ENCODE measurements around the gene UTY. TPM values are rescaled to one million over a fixed set of nuclear protein-coding genes. Genes with fewer than 3 reads are reported as not detected.

Gene UTY
- total and polyA plus RNA-seq, 2 experiments from 2014 or later: not detected

DNA sequence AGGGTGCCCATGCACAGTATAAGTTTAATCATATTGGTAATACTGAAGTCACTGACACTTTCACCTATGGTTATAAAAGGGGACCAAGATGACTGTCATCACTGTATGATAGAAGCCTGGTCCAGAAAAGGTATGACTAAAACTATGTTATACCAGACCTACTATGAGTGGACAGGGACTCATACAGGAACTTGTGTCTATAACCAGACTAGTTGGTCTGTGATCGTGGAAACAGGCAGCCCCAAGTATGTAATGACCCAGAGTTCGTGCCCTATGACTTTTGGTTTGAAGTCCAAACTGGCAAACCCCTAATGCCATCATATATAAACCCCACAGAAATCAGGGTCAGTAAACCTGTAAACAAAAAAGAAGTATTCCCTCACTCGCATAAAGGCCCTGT is 134.3 kb downstream of the UTY start:
- TF ChIP-seq EZH2 (IDR thresholded peaks at IDR 0.05; ENCODE audit: borderline replicate concordance): no peak
- no peak for TF ChIP-seq EZH2phosphoT487 (IDR thresholded peaks at IDR 0.05; ENCODE audit: low read depth, severe bottlenecking, unreplicated experiment)
- TF ChIP-seq, protein P1, sequence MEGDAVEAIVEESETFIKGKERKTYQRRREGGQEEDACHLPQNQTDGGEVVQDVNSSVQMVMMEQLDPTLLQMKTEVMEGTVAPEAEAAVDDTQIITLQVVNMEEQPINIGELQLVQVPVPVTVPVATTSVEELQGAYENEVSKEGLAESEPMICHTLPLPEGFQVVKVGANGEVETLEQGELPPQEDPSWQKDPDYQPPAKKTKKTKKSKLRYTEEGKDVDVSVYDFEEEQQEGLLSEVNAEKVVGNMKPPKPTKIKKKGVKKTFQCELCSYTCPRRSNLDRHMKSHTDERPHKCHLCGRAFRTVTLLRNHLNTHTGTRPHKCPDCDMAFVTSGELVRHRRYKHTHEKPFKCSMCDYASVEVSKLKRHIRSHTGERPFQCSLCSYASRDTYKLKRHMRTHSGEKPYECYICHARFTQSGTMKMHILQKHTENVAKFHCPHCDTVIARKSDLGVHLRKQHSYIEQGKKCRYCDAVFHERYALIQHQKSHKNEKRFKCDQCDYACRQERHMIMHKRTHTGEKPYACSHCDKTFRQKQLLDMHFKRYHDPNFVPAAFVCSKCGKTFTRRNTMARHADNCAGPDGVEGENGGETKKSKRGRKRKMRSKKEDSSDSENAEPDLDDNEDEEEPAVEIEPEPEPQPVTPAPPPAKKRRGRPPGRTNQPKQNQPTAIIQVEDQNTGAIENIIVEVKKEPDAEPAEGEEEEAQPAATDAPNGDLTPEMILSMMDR (IDR thresholded peaks at IDR 0.05; ENCODE audit: poor library complexity): no peak
- Histone ChIP-seq H3K4me3 (no peak overlapping the region), H3K27ac (no peak overlapping the region), H3K4me2 (no peak overlapping the region), H4K20me1 (ENCODE audit: insufficient read depth, poor library complexity, severe bottlenecking) (no peaks in the 10 kb centered on the region), H3K79me2 (no peaks in the 10 kb centered on the region), H3K36me3 (replicated peaks; ENCODE audit: insufficient read depth, low read depth) (no peaks in the 10 kb centered on the region), H3K9me2 (replicated peaks; ENCODE audit: insufficient read depth) (no peaks in the 10 kb centered on the region), H2AFZ (no peak overlapping the region), H3K4me1 (ENCODE audit: insufficient read depth) (no peaks in the 10 kb centered on the region), H3K9me3 (ENCODE audit: low read depth) (no peaks in the 10 kb centered on the region), H3K27me3 (no peaks in the 10 kb centered on the region)
- no CpG with 5 or more reads among the region's 3 CpGs for WGBS (ENCODE audit: low lambda C conversion rate, missing lambda C conversion rate)
- DNase-seq (ENCODE audit: low spot score): no peak

DNA sequence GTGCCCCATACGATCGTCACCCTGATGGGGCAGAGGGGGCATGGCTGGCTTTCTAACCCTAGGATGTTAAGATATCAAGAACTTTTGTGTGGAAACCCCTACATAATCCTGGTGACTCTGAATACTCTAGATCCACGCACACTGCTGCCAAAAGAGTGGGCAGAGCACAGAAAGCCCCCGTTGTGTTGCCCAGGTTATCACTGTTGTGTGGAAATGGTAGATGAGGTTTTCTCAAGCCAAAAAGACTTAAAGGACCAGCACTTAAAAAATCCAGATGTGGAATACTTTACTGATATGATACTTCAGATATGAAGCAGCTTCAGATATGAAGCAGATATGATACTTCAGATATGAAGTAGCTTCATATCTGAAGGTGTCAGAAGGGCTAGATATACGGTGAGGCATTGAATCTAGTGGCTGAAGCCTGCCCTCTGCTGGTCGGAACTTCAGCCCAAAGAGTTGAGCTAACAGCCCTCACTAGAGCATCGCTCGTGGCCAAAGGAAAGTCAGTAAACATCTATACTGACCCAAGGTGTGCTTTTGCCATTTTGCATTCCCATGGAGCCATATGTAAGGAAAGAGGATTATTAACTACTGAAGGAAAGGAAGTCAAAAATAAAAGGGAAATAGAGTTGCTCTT is 136.4 kb downstream of the UTY start:
- H2AFZ ChIP-seq: no peak overlapping the region
- DNase-seq (ENCODE audit: low spot score): no peak
- no peaks in the 10 kb centered on the region for H3K9me3 ChIP-seq (ENCODE audit: low read depth)
- H4K20me1 ChIP-seq (ENCODE audit: insufficient read depth, poor library complexity, severe bottlenecking): no peaks in the 10 kb centered on the region
- H3K9me2 ChIP-seq (replicated peaks; ENCODE audit: insufficient read depth): no peaks in the 10 kb centered on the region
- H3K4me2 ChIP-seq: no peak overlapping the region
- H3K27me3 ChIP-seq: no peaks in the 10 kb centered on the region
- TF ChIP-seq, protein P1 (IDR thresholded peaks at IDR 0.05; ENCODE audit: poor library complexity): no peak
- TF ChIP-seq EZH2phosphoT487 (IDR thresholded peaks at IDR 0.05; ENCODE audit: low read depth, severe bottlenecking, unreplicated experiment): no peak
- TF ChIP-seq EZH2 (IDR thresholded peaks at IDR 0.05; ENCODE audit: borderline replicate concordance): no peak
- WGBS (ENCODE audit: low lambda C conversion rate, missing lambda C conversion rate): no CpG with 5 or more reads among the region's 8 CpGs
- no peaks in the 10 kb centered on the region for H3K4me1 ChIP-seq (ENCODE audit: insufficient read depth)
- H3K36me3 ChIP-seq (replicated peaks; ENCODE audit: insufficient read depth, low read depth): no peaks in the 10 kb centered on the region
- no peaks in the 10 kb centered on the region for H3K79me2 ChIP-seq
- H3K4me3 ChIP-seq: no peak overlapping the region
- H3K27ac ChIP-seq: no peak overlapping the region

DNA sequence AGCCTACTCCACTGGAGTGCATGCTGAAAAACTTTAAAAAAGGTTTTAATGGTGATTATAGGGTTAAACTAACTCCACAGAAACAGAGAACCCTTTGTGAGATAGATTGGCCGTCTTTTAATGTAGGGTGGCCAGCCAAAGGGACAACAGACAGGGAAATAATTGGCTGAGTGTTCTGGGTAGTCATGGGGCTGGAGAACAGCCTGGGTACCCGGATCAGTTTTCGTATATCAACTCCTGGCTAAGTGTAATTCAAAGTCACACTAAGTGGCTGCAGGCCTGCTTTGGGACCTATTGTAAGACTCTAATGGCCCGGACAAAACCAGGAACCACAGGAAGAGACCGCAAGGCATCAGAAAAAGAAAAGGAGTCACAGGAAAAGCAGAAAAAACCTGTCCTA is 139.9 kb downstream of the UTY start:
- Histone ChIP-seq H3K9me3 (ENCODE audit: low read depth) (no peaks in the 10 kb centered on the region), H3K36me3 (replicated peaks; ENCODE audit: insufficient read depth, low read depth) (no peaks in the 10 kb centered on the region), H3K4me1 (ENCODE audit: insufficient read depth) (no peaks in the 10 kb centered on the region), H3K27ac (no peak overlapping the region), H3K4me3 (no peak overlapping the region), H4K20me1 (ENCODE audit: insufficient read depth, poor library complexity, severe bottlenecking) (no peaks in the 10 kb centered on the region), H3K4me2 (no peak overlapping the region), H3K9me2 (replicated peaks; ENCODE audit: insufficient read depth) (no peaks in the 10 kb centered on the region), H3K27me3 (no peaks in the 10 kb centered on the region), H2AFZ (no peak overlapping the region), H3K79me2 (no peaks in the 10 kb centered on the region)
- no CpG with 5 or more reads among the region's 5 CpGs for WGBS (ENCODE audit: low lambda C conversion rate, missing lambda C conversion rate)
- no peak for DNase-seq (ENCODE audit: low spot score)
- no peak for TF ChIP-seq EZH2 (IDR thresholded peaks at IDR 0.05; ENCODE audit: borderline replicate concordance)
- TF ChIP-seq EZH2phosphoT487 (IDR thresholded peaks at IDR 0.05; ENCODE audit: low read depth, severe bottlenecking, unreplicated experiment): no peak
- TF ChIP-seq, protein P1 (IDR thresholded peaks at IDR 0.05; ENCODE audit: poor library complexity): no peak

Data from hepatocyte (in vitro differentiated cells).